ENCODE results near the gene SLC49A3. TPM values are rescaled to one million over a fixed set of nuclear protein-coding genes. Genes with fewer than 3 reads are reported as not detected.

Gene SLC49A3
- total and polyA plus RNA-seq, 2 of the 13 experiments (the other 11 are each of a cell fraction or from before 2014, with no cell fraction given), result 0.07 to 0.17 TPM

DNA sequence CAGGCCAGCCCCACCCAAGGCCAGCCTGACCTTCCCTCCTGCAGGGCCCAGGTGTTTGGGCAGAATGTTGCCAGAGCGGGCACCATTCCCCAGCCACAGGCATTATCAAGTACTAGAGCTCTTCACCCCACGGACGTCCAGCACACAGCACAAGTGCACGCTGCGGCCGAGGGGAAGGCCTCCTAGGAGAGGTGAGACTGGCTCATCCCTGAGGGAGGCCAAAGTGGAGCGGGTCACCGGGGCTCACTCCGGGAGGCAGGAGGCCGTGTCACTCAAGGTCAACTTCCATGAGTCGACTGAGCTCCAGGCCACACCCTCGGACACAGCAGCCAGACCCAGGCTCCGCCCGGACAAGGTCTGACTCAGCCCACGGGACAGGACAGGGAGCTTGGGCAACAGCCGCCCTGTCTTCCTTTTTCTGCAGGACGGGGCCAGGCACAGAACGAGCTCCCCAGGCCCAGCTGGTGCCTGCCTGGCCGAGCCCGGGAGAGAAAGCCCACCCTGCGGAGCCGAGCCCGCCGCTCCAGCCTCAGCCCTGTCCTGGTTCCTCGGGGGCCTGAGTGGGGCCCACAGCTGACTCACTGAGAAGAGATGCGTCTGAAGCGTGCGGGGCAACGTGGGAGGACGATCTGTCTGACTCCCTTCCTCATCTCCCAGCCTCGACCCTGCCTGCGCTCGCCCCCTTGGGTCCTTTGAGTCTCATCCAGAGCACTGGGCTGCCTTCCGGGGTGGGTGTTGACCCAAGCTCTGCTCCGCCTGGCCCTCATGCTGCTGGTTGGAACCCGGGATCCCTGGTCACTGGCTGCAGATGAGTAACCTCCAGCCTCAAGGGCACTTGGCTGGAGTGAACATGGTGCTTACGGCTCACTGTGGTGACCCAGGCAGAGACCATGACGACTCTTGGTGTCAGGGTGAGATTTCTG, 1.6 kb downstream of the SLC49A3 start (continued):
- peak; percentile 83 for TF ChIP-seq SAP130 (CRISPR knock-in tag; IDR thresholded peaks at IDR 0.05; ENCODE audit: low read depth)
- TF ChIP-seq, protein P1, sequence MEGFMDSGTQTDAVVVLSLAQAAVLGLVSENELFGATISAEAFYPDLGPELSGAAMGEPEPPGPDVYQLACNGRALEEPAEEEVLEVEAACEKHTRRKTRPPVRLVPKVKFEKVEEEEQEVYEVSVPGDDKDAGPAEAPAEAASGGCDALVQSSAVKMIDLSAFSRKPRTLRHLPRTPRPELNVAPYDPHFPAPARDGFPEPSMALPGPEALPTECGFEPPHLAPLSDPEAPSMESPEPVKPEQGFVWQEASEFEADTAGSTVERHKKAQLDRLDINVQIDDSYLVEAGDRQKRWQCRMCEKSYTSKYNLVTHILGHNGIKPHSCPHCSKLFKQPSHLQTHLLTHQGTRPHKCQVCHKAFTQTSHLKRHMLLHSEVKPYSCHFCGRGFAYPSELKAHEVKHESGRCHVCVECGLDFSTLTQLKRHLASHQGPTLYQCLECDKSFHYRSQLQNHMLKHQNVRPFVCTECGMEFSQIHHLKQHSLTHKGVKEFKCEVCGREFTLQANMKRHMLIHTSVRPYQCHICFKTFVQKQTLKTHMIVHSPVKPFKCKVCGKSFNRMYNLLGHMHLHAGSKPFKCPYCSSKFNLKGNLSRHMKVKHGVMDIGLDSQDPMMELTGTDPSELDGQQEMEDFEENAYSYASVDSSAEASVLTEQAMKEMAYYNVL (CRISPR knock-in tag; IDR thresholded peaks at IDR 0.05; ENCODE audit: borderline replicate concordance), result 0 out of 2 replicates have a peak, but pooled peaks have one; percentile 38
- TF ChIP-seq, protein P2, sequence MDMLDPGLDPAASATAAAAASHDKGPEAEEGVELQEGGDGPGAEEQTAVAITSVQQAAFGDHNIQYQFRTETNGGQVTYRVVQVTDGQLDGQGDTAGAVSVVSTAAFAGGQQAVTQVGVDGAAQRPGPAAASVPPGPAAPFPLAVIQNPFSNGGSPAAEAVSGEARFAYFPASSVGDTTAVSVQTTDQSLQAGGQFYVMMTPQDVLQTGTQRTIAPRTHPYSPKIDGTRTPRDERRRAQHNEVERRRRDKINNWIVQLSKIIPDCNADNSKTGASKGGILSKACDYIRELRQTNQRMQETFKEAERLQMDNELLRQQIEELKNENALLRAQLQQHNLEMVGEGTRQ (IDR thresholded peaks at IDR 0.05; ENCODE audit: low read depth, low read length), result no peak
- TF ChIP-seq, protein P2 (CRISPR knock-in tag; IDR thresholded peaks at IDR 0.05; ENCODE audit: borderline replicate concordance), result no peak
- TF ChIP-seq, protein P3, sequence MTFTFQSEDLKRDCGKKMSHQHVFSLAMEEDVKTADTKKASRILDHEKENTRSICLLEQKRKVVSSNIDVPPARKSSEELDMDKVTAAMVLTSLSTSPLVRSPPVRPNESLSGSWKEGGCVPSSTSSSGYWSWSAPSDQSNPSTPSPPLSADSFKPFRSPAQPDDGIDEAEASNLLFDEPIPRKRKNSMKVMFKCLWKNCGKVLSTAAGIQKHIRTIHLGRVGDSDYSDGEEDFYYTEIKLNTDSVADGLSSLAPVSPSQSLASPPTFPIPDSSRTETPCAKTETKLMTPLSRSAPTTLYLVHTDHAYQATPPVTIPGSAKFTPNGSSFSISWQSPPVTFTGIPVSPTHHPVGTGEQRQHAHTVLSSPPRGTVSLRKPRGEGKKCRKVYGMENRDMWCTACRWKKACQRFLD (CRISPR knock-in tag; IDR thresholded peaks at IDR 0.05; ENCODE audit: borderline replicate concordance), result no peak
- TF ChIP-seq ZEB1 (IDR thresholded peaks at IDR 0.05; ENCODE audit: insufficient replicate concordance, low read depth), result no peak
- 0 out of 2 replicates have a peak, but pooled peaks have one; percentile 53 for TF ChIP-seq ZFP90 (CRISPR knock-in tag; IDR thresholded peaks at IDR 0.05; ENCODE audit: borderline replicate concordance)
- TF ChIP-seq, protein P4, sequence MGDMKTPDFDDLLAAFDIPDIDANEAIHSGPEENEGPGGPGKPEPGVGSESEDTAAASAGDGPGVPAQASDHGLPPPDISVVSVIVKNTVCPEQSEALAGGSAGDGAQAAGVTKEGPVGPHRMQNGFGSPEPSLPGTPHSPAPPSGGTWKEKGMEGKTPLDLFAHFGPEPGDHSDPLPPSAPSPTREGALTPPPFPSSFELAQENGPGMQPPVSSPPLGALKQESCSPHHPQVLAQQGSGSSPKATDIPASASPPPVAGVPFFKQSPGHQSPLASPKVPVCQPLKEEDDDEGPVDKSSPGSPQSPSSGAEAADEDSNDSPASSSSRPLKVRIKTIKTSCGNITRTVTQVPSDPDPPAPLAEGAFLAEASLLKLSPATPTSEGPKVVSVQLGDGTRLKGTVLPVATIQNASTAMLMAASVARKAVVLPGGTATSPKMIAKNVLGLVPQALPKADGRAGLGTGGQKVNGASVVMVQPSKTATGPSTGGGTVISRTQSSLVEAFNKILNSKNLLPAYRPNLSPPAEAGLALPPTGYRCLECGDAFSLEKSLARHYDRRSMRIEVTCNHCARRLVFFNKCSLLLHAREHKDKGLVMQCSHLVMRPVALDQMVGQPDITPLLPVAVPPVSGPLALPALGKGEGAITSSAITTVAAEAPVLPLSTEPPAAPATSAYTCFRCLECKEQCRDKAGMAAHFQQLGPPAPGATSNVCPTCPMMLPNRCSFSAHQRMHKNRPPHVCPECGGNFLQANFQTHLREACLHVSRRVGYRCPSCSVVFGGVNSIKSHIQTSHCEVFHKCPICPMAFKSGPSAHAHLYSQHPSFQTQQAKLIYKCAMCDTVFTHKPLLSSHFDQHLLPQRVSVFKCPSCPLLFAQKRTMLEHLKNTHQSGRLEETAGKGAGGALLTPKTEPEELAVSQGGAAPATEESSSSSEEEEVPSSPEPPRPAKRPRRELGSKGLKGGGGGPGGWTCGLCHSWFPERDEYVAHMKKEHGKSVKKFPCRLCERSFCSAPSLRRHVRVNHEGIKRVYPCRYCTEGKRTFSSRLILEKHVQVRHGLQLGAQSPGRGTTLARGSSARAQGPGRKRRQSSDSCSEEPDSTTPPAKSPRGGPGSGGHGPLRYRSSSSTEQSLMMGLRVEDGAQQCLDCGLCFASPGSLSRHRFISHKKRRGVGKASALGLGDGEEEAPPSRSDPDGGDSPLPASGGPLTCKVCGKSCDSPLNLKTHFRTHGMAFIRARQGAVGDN (CRISPR knock-in tag; IDR thresholded peaks at IDR 0.05), result peak; percentile 87
- no peak for TF ChIP-seq SMARCC2 (IDR thresholded peaks at IDR 0.05)
- TF ChIP-seq, protein P5, sequence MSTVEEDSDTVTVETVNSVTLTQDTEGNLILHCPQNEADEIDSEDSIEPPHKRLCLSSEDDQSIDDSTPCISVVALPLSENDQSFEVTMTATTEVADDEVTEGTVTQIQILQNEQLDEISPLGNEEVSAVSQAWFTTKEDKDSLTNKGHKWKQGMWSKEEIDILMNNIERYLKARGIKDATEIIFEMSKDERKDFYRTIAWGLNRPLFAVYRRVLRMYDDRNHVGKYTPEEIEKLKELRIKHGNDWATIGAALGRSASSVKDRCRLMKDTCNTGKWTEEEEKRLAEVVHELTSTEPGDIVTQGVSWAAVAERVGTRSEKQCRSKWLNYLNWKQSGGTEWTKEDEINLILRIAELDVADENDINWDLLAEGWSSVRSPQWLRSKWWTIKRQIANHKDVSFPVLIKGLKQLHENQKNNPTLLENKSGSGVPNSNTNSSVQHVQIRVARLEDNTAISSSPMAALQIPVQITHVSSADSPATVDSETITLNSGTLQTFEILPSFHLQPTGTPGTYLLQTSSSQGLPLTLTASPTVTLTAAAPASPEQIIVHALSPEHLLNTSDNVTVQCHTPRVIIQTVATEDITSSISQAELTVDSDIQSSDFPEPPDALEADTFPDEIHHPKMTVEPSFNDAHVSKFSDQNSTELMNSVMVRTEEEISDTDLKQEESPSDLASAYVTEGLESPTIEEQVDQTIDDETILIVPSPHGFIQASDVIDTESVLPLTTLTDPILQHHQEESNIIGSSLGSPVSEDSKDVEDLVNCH (CRISPR knock-in tag; IDR thresholded peaks at IDR 0.05), result 0 out of 2 replicates have a peak, but pooled peaks have one; percentile 31
- no peak for TF ChIP-seq XBP1 (CRISPR knock-in tag; IDR thresholded peaks at IDR 0.05)
